Adrenal gland (tissue), 12 donors: ENCODE data around the gene SAV1. TPM values are rescaled to one million over a fixed set of nuclear protein-coding genes. Genes with fewer than 3 reads are reported as not detected.
"Not testable (repeated sequence)": the region's sequence is repeated elsewhere in the genome, so short reads cannot be mapped to it uniquely, and the experiment has no call there.

ENCODE experiments used
- DNase-seq, 7 donors: peaks; one replicate each; pipeline ENCODE4 v3.0.0-alpha.2; 2019 to 2020
- H3K27ac ChIP-seq, 5 donors: fragments of 200-600 bp; sonication (generic) in 4 of 5; 1 replicate in 3 of 5; 2 replicates in 2 of 5; pipeline versions ENCODE4 v1.5.1 to v1.8.0; 2016 to 2020; ENCODE audit warnings: mild to moderate bottlenecking in 1 of 5
- H3K27me3 ChIP-seq: fragments of 200-600 bp; 2 replicates; pipeline ENCODE4 v1.8.0; 2021
- H3K36me3 ChIP-seq, 2 donors: fragments of 200-600 bp; replicated peaks in 1 of 2; 1 replicate in 1 of 2; 2 replicates in 1 of 2; pipeline versions ENCODE4 v1.5.1 to v1.8.0; 2018 to 2022
- H3K4me1 ChIP-seq, 2 donors: fragments of 200-600 bp; replicated peaks in 1 of 2; 1 replicate in 1 of 2; 2 replicates in 1 of 2; pipeline versions ENCODE4 v1.5.1 to v1.8.0; 2018 to 2021
- H3K4me3 ChIP-seq, 4 donors: fragments of 200-600 bp; sonication (generic) in 3 of 4; one replicate each; pipeline ENCODE4 v1.5.1; 2016 to 2018
- H3K9me3 ChIP-seq, 3 donors: fragments of 200-600 bp; sonication (generic) in 1 of 3; replicated peaks in 1 of 3; 1 replicate in 2 of 3; 2 replicates in 1 of 3; pipeline versions ENCODE4 v1.5.1 to v1.8.0; 2016 to 2021
- CTCF ChIP-seq, 6 experiments: fragments of 450-650 bp in 4 of 6; fragments of 200-600 bp in 2 of 6; sonication (generic) in 1 of 6; IDR thresholded peaks; 1 replicate in 5 of 6; 2 replicates in 1 of 6; pipeline versions ENCODE4 v1.5.1 to v1.8.0; 2016 to 2021; ENCODE audit warnings: antibody characterized with exemption in 6 of 6, mild to moderate bottlenecking in 2 of 6, moderate library complexity in 1 of 6
- POLR2A ChIP-seq, 2 donors: fragments of 450-650 bp; IDR thresholded peaks; one replicate each; pipeline ENCODE4 v1.6.1; 2017; ENCODE audit warnings: antibody characterized with exemption in 2 of 2, mild to moderate bottlenecking in 2 of 2, moderate library complexity in 1 of 2
- WGBS, 4 donors: extraction: QIAGEN DNeasy Blood & Tissue Kit in 2 of 4; methylation state at CpG; one replicate each; pipeline versions ENCODE4 v1.1.5 to v1.1.7; 2013 to 2017; 5-methylcytosine and 5-hydroxymethylcytosine counted together
- intact Hi-C, 2 donors: fragments of 100-400 bp; cut with DNase I; formaldehyde crosslinking; loops; one replicate each; pipeline versions ENCODE4 v1.14.1 to v1.15.0; 2022 to 2023
- polyA plus RNA-seq, 3 donors: library from polyadenylated mRNA; stranded (reverse); fragments of 200-250 nt in 2 of 3; fragments of 350-450 nt in 1 of 3; fragmentation: Illumina TruSeq in 1 of 3; extraction: RNeasy Lipid Tissue Mini Kit (QIAGEN cat#74804) in 1 of 3; gene quantifications; one replicate each; pipeline ENCODE4 v1.2.3, GENCODE V29; 2013 to 2014
- total RNA-seq, 9 donors: library from RNA; depleted of rRNA in 4 of 9; stranded (reverse); fragments of >200 nt in 4 of 9; fragments of 120-200 nt in 1 of 9; fragmentation: NEBNext Ultra II Directional in 1 of 9; extraction: Animal tissue kit (Norgen Biotek cat#: 25700) in 1 of 9; gene quantifications; one replicate each; pipeline versions ENCODE4 v1.1.0 to v1.2.4, GENCODE V29; 2013 to 2023
- donor health status: healthy with polysubstance abuse.
- donor health status: Bipolar disorder and iron deficiency.
- donor health status: DM: yes; HTN: yes; CAD: no.
- donor health status: DM: no; HTN: no; CAD: no.
- donor health status: DM: no; HTN: no; CAD: no.
- donor health status: DM: yes; HTN: yes; CAD: no.

The SAV1 gene
- total and polyA plus RNA-seq, 12 donors, result 14.8 to 39.2 (median 26.9) TPM

GRCh38 chr14:50633954-50634353 is 34.2 kb downstream of the SAV1 start:
- 84 to 90% (median 86%) methylated on average over 4 of the region's 4 CpGs for WGBS, 4 donors
- Histone ChIP-seq H3K27ac (no peak overlapping the region), H3K4me1 (no peaks in the 10 kb centered on the region), H3K9me3 (no peaks in the 10 kb centered on the region), H3K4me3 (no peak overlapping the region), H3K27me3 (no peaks in the 10 kb centered on the region), H3K36me3 (no peaks in the 10 kb centered on the region)
- intact Hi-C loops, result no loop called here
- DNase-seq, result no peak
- TF ChIP-seq POLR2A (IDR thresholded peaks at IDR 0.05) (no peak), CTCF (IDR thresholded peaks at IDR 0.05) (no peak)

- 84 to 91% (median 89%) methylated on average over 4 of the region's 4 CpGs for WGBS, 4 donors
Measured at GRCh38 chr14:50631408-50631821, 36.7 kb downstream of the SAV1 start.

DNA sequence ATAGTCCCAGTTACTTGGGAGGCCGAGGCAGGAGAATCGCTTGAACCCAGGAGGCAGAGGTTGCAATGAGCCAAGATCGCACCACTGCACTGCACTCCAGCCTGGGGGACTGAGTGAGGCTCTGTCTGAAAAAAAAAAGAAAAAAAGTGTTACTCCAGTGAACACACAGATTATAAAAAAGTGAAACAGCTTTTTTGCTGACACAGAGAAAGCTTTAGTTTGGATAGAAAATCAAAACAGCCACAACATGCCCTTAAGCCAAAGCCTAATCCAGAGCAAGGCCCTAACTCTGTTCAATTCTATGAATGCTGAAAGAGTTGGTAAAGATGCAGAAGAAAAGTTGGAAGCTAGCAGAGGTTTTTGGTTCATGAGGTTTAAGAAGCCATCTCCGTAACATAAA is 43.2 kb downstream of the SAV1 start:
- intact Hi-C loops, result loop anchor here in 1 of 2 donors (10.0 kb wide), 1 partner anchor 90 kb away; no protein-coding TSS in a partner anchor
- H3K9me3 ChIP-seq, H3K27ac ChIP-seq, H3K36me3 ChIP-seq, H3K4me3 ChIP-seq, H3K27me3 ChIP-seq, DNase-seq, H3K4me1 ChIP-seq: not testable (repeated sequence)
- 96 to 98% (median 98%) methylated on average over 4 of the region's 4 CpGs for WGBS, 4 donors

More at GRCh38 chr14:50631408-50631821, 36.7 kb downstream of the SAV1 start:
- Histone ChIP-seq H3K4me1 (no peaks in the 10 kb centered on the region), H3K4me3 (no peak overlapping the region), H3K9me3 (no peaks in the 10 kb centered on the region), H3K27me3 (no peaks in the 10 kb centered on the region), H3K36me3 (no peaks in the 10 kb centered on the region), H3K27ac (no peak overlapping the region)
- TF ChIP-seq CTCF (IDR thresholded peaks at IDR 0.05) (no peak), POLR2A (IDR thresholded peaks at IDR 0.05) (no peak)
- intact Hi-C loops, result no loop called here
- no peak for DNase-seq

DNA sequence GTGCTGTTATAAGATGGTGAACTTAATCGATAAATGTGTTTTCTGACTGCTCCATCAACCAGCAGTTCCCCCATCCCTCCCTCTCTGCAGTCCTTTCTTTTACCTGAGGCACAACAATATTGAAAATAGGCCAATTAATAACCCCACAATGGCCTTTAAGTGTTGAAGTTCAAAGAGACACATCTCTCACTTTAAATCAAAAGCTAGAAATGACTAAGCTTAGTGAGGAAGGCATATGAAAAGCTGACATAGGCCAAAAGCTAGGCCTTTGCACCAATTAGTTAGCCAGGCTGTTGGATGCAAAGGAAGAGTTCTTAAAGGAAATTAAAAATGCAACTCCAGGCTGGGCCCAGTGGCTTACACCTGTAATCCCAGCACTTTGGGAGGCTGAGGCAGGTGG is 43.7 kb downstream of the SAV1 start:
- Histone ChIP-seq H3K27ac (no peak overlapping the region), H3K4me3 (no peak overlapping the region), H3K9me3 (no peaks in the 10 kb centered on the region), H3K27me3 (no peaks in the 10 kb centered on the region), H3K4me1 (no peaks in the 10 kb centered on the region), H3K36me3 (no peaks in the 10 kb centered on the region)
- no peak for DNase-seq
- intact Hi-C loops, result loop anchor here in 1 of 2 donors (10.0 kb wide), 1 partner anchor 90 kb away; no protein-coding TSS in a partner anchor
- 96 to 100% (median 98%) methylated on average over 1 of the region's 1 CpG for WGBS, 4 donors
- no peak for TF ChIP-seq POLR2A (IDR thresholded peaks at IDR 0.05)
- no peak for TF ChIP-seq CTCF (IDR thresholded peaks at IDR 0.05)

DNA sequence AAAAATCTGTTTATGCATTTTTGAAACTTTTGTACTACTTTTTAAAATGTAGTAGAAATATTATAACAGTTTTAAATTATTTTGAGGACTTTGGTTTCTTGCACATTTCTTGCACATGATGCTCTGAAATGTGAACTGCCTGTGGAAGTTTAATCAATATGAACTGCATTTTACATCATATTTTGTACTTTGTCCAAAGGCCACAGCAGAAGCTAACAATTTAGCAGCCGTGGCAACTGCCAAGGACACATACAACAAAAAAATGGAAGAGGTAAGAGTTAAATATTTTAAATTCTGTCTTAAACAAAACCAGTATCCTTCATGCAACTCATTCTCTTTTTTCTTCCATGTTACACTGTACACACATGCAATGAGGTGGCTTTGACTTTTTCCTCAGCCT is 45.1 kb downstream of the SAV1 start:
- no peak for DNase-seq
- no peak overlapping the region for H3K27ac ChIP-seq
- H3K4me3 ChIP-seq, result no peak overlapping the region
- H3K27me3 ChIP-seq, result no peaks in the 10 kb centered on the region
- H3K9me3 ChIP-seq, result no peaks in the 10 kb centered on the region
- TF ChIP-seq CTCF (IDR thresholded peaks at IDR 0.05) (no peak), POLR2A (IDR thresholded peaks at IDR 0.05) (no peak)
- intact Hi-C loops, result loop anchor here in 1 of 2 donors (10.0 kb wide), 1 partner anchor 92 kb away; no protein-coding TSS in a partner anchor
- no peaks in the 10 kb centered on the region for H3K4me1 ChIP-seq
- no peaks in the 10 kb centered on the region for H3K36me3 ChIP-seq
- 49 to 70% (median 63%) methylated on average over 1 of the region's 1 CpG for WGBS, 4 donors
